SK-N-SH (cell line): Measurements from ENCODE around the gene CPA4. TPM values are rescaled to one million over a fixed set of nuclear protein-coding genes. Genes with fewer than 3 reads are reported as not detected.

Experiments used
- CTCF ChIA-PET: fragments of 300-600, 350-600 bp; formaldehyde crosslinking; extraction: SDS; loops from one replicate; lab custom pipeline; 2021; lab: Yijun Ruan, JAX
- POLR2A ChIA-PET: fragments of 350-600 bp; sonication (Branson Sonifier 250); formaldehyde crosslinking; extraction: SDS; loops from one replicate; lab custom pipeline; 2020; ENCODE audit warnings: antibody characterized with exemption, inconsistent platforms; lab: Yijun Ruan, JAX
- DNase-seq: peaks from one replicate; pipeline ENCODE4 v3.0.0; 2012
- H2AFZ ChIP-seq: fragments of 200-600 bp; sonication (generic); 2 replicates; pipeline ENCODE4 v1.8.1; 2016; ENCODE audit warnings: antibody characterized with exemption, mild to moderate bottlenecking, low read depth
- H3F3A ChIP-seq: fragments of 200-600 bp; sonication (generic); replicated peaks from 2 replicates; pipeline ENCODE3; 2016; ENCODE audit warnings: antibody characterized with exemption, mild to moderate bottlenecking; ENCODE audit not compliant: insufficient read depth
- H3K27ac ChIP-seq, 2 experiments: fragments of 200-500 bp in 1 of 2; fragments of 200-600 bp in 1 of 2; sonication (Bioruptor generic) in 1 of 2; sonication (generic), shearing (Covaris generic) in 1 of 2; 2 replicates each; pipeline versions ENCODE4 v1.5.1 to v1.6.1; 2014 to 2016; ENCODE audit warnings: low read depth in 2 of 2, inconsistent platforms in 1 of 2, low read length in 1 of 2, mild to moderate bottlenecking in 1 of 2, mixed read lengths in 1 of 2
- H3K27me3 ChIP-seq: fragments of 200-600 bp; sonication (generic), shearing (Covaris generic); 2 replicates; pipeline ENCODE4 v1.6.1; 2016; ENCODE audit warnings: mixed run types; ENCODE audit not compliant: insufficient read depth
- H3K36me3 ChIP-seq, 2 experiments: fragments of 200-500 bp in 1 of 2; fragments of 200-600 bp in 1 of 2; sonication (Bioruptor generic) in 1 of 2; sonication (generic) in 1 of 2; replicated peaks in 1 of 2; 2 replicates each; pipeline versions ENCODE3 to v1.5.1; 2014 to 2016; ENCODE audit warnings: low read length in 1 of 2, mild to moderate bottlenecking in 1 of 2; ENCODE audit not compliant: insufficient read depth in 2 of 2, control insufficient read depth in 1 of 2
- H3K4me1 ChIP-seq, 2 experiments: fragments of 200-500 bp in 1 of 2; fragments of 200-600 bp in 1 of 2; sonication (Bioruptor generic) in 1 of 2; sonication (generic), shearing (Covaris generic) in 1 of 2; 2 replicates each; pipeline versions ENCODE4 v1.5.1 to v1.6.1; 2014 to 2016; ENCODE audit warnings: low read depth in 1 of 2, low read length in 1 of 2, mixed run types in 1 of 2; ENCODE audit not compliant: insufficient read depth in 2 of 2, control insufficient read depth in 1 of 2
- H3K4me2 ChIP-seq: fragments of 200-600 bp; sonication (generic), shearing (Covaris generic); 2 replicates; pipeline ENCODE4 v1.6.1; 2017; ENCODE audit warnings: mixed run types
- H3K4me3 ChIP-seq, 2 experiments: fragments of 200-500 bp in 1 of 2; fragments of 200-600 bp in 1 of 2; sonication (Bioruptor generic) in 1 of 2; sonication (generic), shearing (Covaris generic) in 1 of 2; 2 replicates each; pipeline versions ENCODE4 v1.5.1 to v1.8.1; 2014 to 2016; ENCODE audit warnings: low read depth in 2 of 2, inconsistent platforms in 1 of 2, low read length in 1 of 2, mild to moderate bottlenecking in 1 of 2, mixed read lengths in 1 of 2, moderate library complexity in 1 of 2
- H3K79me2 ChIP-seq: fragments of 200-600 bp; sonication (generic); 2 replicates; pipeline ENCODE4 v1.8.1; 2017; ENCODE audit warnings: mild to moderate bottlenecking; ENCODE audit not compliant: insufficient read depth
- H3K9ac ChIP-seq: fragments of 200-600 bp; sonication (generic); 2 replicates; pipeline ENCODE4 v1.6.1; 2017; ENCODE audit warnings: mixed run types
- H3K9me2 ChIP-seq: fragments of 200-600 bp; sonication (generic); 2 replicates; pipeline ENCODE4 v1.6.1; 2017; ENCODE audit warnings: mixed run types
- H3K9me3 ChIP-seq: fragments of 200-600 bp; sonication (generic); 2 replicates; pipeline ENCODE4 v1.6.1; 2017; ENCODE audit warnings: mixed run types, mild to moderate bottlenecking, moderate library complexity
- H4K20me1 ChIP-seq: fragments of 200-600 bp; sonication (generic); 2 replicates; pipeline ENCODE4 v1.6.1; 2017; ENCODE audit warnings: mild to moderate bottlenecking, mixed run types; ENCODE audit not compliant: insufficient read depth
- FOXJ3 ChIP-seq: sonication (generic); formaldehyde crosslinking; IDR thresholded peaks from 2 replicates; pipeline ENCODE4 v1.5.1; 2020; ENCODE audit warnings: mild to moderate bottlenecking, missing genetic modification reagents
- MAX ChIP-seq: IDR thresholded peaks from 2 replicates; pipeline ENCODE4 v1.4.0; 2012; ENCODE audit warnings: low read depth
- RAD21 ChIP-seq: IDR thresholded peaks from 2 replicates; pipeline ENCODE4 v1.6.1; 2012; ENCODE audit warnings: mild to moderate bottlenecking, low read length
- WGBS: methylation state at CpG from one replicate; pipeline ENCODE4 v1.1.6; 2017; ENCODE audit warnings: low lambda C conversion rate; 5-methylcytosine and 5-hydroxymethylcytosine counted together
- polyA plus RNA-seq, 3 experiments: library from polyadenylated mRNA; depleted of rRNA; stranded (reverse); fragments of >200 nt; gene quantifications; 2 replicates each; pipeline ENCODE4 v1.2.3, GENCODE V29; 2012
- TF ChIP-seq, protein P1 (sequence below): IDR thresholded peaks from 2 replicates; pipeline ENCODE4 v1.6.1; 2012; ENCODE audit warnings: mild to moderate bottlenecking, low read depth, low read length, moderate library complexity

Gene CPA4
- polyA plus RNA-seq, 1 of the 3 experiments (the other 2 are of a cell fraction): 176 TPM

- TF ChIP-seq, protein P1, sequence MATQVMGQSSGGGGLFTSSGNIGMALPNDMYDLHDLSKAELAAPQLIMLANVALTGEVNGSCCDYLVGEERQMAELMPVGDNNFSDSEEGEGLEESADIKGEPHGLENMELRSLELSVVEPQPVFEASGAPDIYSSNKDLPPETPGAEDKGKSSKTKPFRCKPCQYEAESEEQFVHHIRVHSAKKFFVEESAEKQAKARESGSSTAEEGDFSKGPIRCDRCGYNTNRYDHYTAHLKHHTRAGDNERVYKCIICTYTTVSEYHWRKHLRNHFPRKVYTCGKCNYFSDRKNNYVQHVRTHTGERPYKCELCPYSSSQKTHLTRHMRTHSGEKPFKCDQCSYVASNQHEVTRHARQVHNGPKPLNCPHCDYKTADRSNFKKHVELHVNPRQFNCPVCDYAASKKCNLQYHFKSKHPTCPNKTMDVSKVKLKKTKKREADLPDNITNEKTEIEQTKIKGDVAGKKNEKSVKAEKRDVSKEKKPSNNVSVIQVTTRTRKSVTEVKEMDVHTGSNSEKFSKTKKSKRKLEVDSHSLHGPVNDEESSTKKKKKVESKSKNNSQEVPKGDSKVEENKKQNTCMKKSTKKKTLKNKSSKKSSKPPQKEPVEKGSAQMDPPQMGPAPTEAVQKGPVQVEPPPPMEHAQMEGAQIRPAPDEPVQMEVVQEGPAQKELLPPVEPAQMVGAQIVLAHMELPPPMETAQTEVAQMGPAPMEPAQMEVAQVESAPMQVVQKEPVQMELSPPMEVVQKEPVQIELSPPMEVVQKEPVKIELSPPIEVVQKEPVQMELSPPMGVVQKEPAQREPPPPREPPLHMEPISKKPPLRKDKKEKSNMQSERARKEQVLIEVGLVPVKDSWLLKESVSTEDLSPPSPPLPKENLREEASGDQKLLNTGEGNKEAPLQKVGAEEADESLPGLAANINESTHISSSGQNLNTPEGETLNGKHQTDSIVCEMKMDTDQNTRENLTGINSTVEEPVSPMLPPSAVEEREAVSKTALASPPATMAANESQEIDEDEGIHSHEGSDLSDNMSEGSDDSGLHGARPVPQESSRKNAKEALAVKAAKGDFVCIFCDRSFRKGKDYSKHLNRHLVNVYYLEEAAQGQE: no peak
- TF ChIP-seq, all 33 proteins: peak for 0
These were observed 36.3 kb upstream of the CPA4 start (continued) for GRCh38 chr7:130256704-130257103.

- H3K9ac ChIP-seq: no peak overlapping the region
These were observed 34.4 kb upstream of the CPA4 start for GRCh38 chr7:130258494-130259078.

More at GRCh38 chr7:130258494-130259078, 34.4 kb upstream of the CPA4 start:
- Histone ChIP-seq H3K79me2 (no peaks in the 10 kb centered on the region), H3K4me1 (no peaks in the 10 kb centered on the region), H4K20me1 (no peaks in the 10 kb centered on the region), H3K4me2 (no peak overlapping the region), H3K9me2 (no peaks in the 10 kb centered on the region), H3F3A (no peaks in the 10 kb centered on the region), H3K9me3 (peaks cover 29% of the 10 kb centered on the region), H3K27me3 (no peaks in the 10 kb centered on the region), H3K36me3 (no peaks in the 10 kb centered on the region), H3K4me3 (no peak overlapping the region), H3K27ac (no peak overlapping the region), H2AFZ (no peak overlapping the region)
- CTCF ChIA-PET: interaction anchor here (1.4 to 1.7 kb wide), 2 partner anchors 9 to 463 kb away, joined by 3 read pairs; no protein-coding TSS in a partner anchor
- DNase-seq: no peak
- 2% methylated on average over 1 of the region's 1 CpG for WGBS
- TF ChIP-seq MAX (no peak), FOXJ3 (CRISPR knock-in tag) (no peak), RAD21 (no peak)
- TF ChIP-seq, protein P1: no peak
- POLR2A ChIA-PET: no interaction called here
